GM10266 (cell line): Measurements from ENCODE around the gene ASNSD1.
"Not testable (repeated sequence)": the region's sequence is repeated elsewhere in the genome, so short reads cannot be mapped to it uniquely, and the experiment has no call there.

ENCODE experiments used
- DNase-seq: peaks from one replicate; pipeline ENCODE4 v3.0.0; 2012; ENCODE audit errors: extremely low spot score
- TF ChIP-seq, protein P1 (sequence below): IDR thresholded peaks from 2 replicates; pipeline ENCODE4 v1.5.1; 2012; ENCODE audit warnings: mild to moderate bottlenecking, low read depth; ENCODE audit not compliant: control insufficient read depth, insufficient read depth; ENCODE audit errors: missing control alignments

Gene ASNSD1

DNA sequence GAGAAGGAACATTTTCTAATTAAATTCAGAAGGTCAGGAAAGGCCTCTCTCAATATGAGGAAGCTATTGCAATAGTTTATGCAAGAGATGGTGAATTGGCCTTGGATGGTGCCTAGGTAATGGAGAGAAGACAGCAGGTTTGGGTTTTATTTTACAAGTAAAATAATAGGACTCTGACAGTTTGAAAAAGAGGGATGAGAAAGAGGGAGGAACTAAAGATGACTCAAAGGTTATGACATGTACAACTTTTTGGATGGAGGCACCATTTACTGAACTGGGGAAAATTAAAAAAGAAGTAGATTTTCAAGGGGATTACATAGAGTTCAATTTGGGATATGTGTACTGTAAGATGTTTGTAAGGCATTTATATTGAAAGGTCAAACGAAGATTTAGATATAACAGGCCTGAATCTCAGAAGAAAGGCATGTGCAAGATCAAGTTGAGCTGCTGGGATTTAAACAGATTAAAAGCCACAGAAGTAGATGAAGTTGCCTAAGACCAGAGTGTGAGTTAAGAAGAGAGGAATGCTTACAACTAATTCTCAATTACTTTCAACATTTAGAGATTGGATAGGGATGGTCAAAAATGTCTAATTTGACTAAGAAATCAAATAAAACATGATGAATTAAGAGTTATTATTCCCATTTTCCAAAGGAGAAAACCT, 12.3 kb upstream of the ASNSD1 start:
- no peak for DNase-seq
- TF ChIP-seq, protein P1, sequence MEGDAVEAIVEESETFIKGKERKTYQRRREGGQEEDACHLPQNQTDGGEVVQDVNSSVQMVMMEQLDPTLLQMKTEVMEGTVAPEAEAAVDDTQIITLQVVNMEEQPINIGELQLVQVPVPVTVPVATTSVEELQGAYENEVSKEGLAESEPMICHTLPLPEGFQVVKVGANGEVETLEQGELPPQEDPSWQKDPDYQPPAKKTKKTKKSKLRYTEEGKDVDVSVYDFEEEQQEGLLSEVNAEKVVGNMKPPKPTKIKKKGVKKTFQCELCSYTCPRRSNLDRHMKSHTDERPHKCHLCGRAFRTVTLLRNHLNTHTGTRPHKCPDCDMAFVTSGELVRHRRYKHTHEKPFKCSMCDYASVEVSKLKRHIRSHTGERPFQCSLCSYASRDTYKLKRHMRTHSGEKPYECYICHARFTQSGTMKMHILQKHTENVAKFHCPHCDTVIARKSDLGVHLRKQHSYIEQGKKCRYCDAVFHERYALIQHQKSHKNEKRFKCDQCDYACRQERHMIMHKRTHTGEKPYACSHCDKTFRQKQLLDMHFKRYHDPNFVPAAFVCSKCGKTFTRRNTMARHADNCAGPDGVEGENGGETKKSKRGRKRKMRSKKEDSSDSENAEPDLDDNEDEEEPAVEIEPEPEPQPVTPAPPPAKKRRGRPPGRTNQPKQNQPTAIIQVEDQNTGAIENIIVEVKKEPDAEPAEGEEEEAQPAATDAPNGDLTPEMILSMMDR: no peak

DNA sequence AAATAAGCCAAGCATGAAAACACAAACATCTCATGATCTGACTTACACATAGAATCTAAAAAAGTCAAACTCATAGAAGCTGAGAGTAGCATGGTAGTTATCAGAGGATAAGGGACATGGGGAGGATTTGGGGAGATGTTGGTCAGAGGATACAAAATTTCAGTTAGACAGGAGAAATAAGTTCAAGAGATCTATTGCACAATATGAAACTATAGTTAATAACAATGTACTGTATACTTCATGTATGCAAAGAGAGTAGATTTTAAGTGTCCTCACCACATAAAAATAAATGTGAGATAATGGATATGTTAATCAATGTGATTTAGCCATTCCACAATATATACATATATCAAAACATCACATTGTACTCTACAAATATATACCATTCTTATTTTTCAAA, 10.0 kb upstream of the ASNSD1 start:
- TF ChIP-seq, protein P1: no peak
- no peak for DNase-seq

DNA sequence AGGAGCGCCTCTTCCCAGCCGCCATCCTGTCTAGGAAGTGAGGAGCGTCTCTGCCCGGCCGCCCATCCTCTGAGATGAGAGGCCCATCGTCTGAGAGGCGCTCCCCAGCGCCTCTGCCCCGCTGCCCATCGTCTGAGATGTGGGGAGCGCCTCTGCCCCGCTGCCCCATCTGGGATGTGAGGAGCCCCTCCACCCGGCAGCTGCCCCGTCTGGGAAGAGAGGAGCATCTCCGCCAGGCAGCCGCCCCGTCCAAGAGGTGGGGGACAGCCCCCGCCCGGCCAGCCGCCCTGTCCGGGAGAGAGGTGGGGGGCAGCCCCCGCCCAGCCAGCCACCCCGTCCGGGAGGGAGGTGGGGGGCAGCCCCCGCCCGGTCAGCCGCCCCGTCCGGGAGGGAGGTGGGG, 7.8 kb upstream of the ASNSD1 start:
- not testable (repeated sequence) for DNase-seq

- TF ChIP-seq, protein P1: no peak
- no peak for DNase-seq
Observed at GRCh38 chr2:189654641-189655040, 6.6 kb upstream of the ASNSD1 start.

GRCh38 chr2:189657867-189658266, 3.4 kb upstream of the ASNSD1 start:
- TF ChIP-seq, protein P1: no peak
- DNase-seq: no peak

GRCh38 chr2:189658306-189659212, 2.7 kb upstream of the ASNSD1 start:
- DNase-seq: no peak
- TF ChIP-seq, protein P1: no peak

DNA sequence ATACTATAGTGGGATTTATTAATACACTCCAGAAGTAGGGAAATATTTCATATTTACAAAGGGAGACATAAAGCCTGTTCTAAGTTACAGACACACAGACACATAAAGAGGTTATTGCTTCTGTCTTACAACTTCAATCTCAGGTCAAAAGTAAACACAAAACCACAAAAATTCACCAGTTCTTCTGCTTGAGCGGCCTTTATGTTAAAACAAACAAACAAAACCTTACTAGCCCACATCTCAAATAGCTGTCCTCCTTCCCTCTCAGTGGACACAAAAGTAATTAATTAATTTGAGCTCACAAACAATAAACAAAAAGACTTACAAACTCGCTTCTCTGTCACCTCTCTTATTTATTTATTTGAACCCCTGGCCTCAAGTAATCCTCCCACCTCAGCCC, 1.5 kb upstream of the ASNSD1 start:
- no peak for DNase-seq
- TF ChIP-seq, protein P1: no peak
